Fibroblast of mammary gland (primary cell): ENCODE data around the gene GLUD1.
"Not testable (repeated sequence)": the region's sequence is repeated elsewhere in the genome, so short reads cannot be mapped to it uniquely, and the experiment has no call there.

ENCODE experiments used
- DNase-seq: peaks from one replicate; pipeline ENCODE4 v3.0.0-alpha.2; 2010; ENCODE audit warnings: low read depth
- H3K4me3 ChIP-seq: 2 replicates; pipeline ENCODE4 v1.5.1; 2011; ENCODE audit warnings: low read depth, mild to moderate bottlenecking, low read length, moderate library complexity; ENCODE audit not compliant: control insufficient read depth
- CTCF ChIP-seq: conservative IDR thresholded peaks from 2 replicates; pipeline ENCODE4 v1.5.1; 2011; ENCODE audit warnings: low read depth, low read length, inconsistent platforms; ENCODE audit not compliant: control insufficient read depth, insufficient read depth

The GLUD1 gene

DNA sequence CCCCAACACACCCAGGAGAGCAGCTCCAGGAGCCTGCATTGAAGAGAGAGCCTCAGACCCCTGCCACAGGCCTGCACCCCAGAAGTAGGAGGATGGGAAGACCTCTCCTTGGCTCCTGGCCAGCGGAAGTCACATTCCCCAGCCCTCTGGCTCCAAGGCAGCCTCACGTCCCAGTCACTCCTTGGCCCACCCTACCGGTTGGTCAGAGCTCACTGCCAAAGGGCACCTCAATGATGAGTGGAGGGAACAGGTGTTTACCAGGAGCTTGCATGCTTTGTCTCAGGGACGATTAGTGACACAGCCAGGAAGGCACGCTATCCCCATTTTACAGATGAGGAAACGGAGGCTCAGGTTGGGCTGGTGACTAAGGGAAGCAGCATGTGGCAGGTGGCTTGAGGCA lies 75.6 kb downstream of the GLUD1 start:
- H3K4me3 ChIP-seq, DNase-seq: not testable (repeated sequence)

GRCh38 chr10:87018127-87018526 lies 76.5 kb downstream of the GLUD1 start:
- DNase-seq: not testable (repeated sequence)

DNA sequence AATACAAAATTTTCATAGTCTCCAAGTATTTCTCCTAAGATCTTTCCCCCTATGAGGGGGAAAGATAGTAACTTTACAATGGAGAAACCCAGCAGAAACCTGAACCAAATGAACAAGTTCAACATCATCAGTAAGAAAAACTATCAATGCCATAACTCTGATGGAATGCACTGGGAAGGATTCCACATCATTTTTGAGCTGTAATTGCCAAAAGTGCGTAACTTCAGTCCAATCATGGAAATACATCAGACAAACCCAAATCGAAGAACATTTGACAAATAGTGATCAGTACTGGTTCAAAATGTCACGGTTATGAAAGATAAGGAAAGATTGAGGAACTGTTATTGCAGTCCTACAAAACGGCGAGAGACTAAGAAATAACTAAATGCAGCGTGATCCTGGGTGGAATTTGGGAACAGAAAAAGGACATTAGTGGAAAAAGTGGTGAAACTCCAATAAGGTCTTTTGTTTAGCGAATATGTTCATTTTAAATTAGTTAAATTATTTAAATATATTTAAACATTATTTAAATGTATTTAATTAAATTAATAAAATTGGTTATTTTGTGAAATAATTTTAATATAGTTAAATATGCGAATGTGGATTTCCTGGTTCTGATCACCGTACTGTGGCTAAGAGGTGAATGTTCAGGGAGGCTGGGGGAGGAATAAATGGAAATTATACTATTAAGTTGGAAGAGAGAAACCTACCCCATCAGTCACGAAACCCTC lies 79.5 kb downstream of the GLUD1 start:
- DNase-seq: peak; percentile 49
- H3K4me3 ChIP-seq: not testable (repeated sequence)

More at GRCh38 chr10:87018127-87018526, 76.5 kb downstream of the GLUD1 start:
- H3K4me3 ChIP-seq: not testable (repeated sequence)

DNA sequence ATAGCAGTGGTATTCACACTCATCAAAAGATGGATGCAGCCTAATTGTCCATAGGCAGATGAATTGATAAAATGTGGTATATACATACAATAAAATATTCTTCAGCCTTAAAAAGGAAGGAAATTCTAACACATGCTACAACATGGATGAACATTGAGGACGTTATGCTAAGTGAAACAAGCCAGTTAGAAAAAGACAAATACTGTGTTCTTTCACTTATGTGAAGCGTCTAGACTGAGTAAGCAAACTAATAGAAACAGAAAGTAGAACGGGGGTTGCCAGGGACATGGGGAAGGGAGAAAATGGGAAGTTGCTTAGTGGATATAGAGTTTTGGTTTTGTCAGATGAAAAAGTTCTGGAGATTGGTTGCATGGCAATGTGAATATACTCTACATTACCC lies 81.1 kb downstream of the GLUD1 start:
- not testable (repeated sequence) for DNase-seq

GRCh38 chr10:87009134-87009696 lies 85.4 kb downstream of the GLUD1 start:
- DNase-seq: peak; percentile 70
- H3K4me3 ChIP-seq: not testable (repeated sequence)

More for the DNA sequence above, 81.1 kb downstream of the GLUD1 start:
- H3K4me3 ChIP-seq: not testable (repeated sequence)

- not testable (repeated sequence) for DNase-seq, H3K4me3 ChIP-seq
Observed at GRCh38 chr10:87008303-87008702, 86.3 kb downstream of the GLUD1 start.

- DNase-seq, H3K4me3 ChIP-seq: not testable (repeated sequence)
Observed at GRCh38 chr10:87007674-87008073, 87.0 kb downstream of the GLUD1 start.

DNA sequence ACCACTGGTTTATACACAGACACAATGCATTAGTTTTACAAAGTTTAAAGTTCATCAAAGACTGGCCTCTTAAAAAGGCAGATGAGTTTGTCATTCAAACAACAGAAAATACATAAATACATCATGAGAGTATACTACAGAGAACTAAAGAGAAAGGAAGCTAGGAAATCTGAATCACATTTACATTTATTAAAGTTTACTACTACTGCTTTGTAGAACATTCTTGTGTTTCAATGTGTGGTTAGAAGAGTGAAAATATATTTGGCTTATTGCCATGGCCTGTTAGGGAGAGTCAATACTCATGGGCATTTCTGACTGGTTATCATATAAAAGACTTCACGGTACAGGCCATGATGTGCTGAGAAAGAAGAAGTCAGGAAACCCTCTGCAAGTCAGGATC lies 87.5 kb downstream of the GLUD1 start:
- H3K4me3 ChIP-seq: not testable (repeated sequence)
- DNase-seq: peak; percentile 44

- DNase-seq: peak; percentile 73
- no peak overlapping the region for H3K4me3 ChIP-seq
- TF ChIP-seq CTCF: no peak
Observed at GRCh38 chr10:87000491-87000890, 94.2 kb downstream of the GLUD1 start.
